GM12878 (cell line): ENCODE results near the gene BBLN. TPM values are rescaled to one million over a fixed set of nuclear protein-coding genes. Genes with fewer than 3 reads are reported as not detected.

ENCODE experiments used
- BHLHE40 ChIP-seq, 2 experiments: fragments of 450-650 bp in 1 of 2; IDR thresholded peaks; 2 replicates each; pipeline ENCODE4 v1.6.1; 2011 to 2017; ENCODE audit warnings: low read depth in 2 of 2, borderline replicate concordance in 1 of 2, improper control_type of control experiment in 1 of 2, low read length in 1 of 2, mild to moderate bottlenecking in 1 of 2
- CHD4 ChIP-seq: fragments of 200-600 bp; sonication (generic); IDR thresholded peaks from 2 replicates; pipeline ENCODE4 v1.6.1; 2016; ENCODE audit warnings: mild to moderate bottlenecking
- E2F4 ChIP-seq: IDR thresholded peaks from 2 replicates; pipeline ENCODE4 v1.6.1; 2012; ENCODE audit warnings: low read depth, low read length, improper control_type of control experiment
- EZH2 ChIP-seq: IDR thresholded peaks from 2 replicates; pipeline ENCODE4 v1.6.1; 2012; ENCODE audit warnings: low read depth, mild to moderate bottlenecking, control low read depth, inconsistent platforms, low read length, borderline replicate concordance; ENCODE audit not compliant: control insufficient read depth
- HDAC6 ChIP-seq: fragments of 200-600 bp; sonication (generic); IDR thresholded peaks from one replicate; pipeline ENCODE4 v1.8.0; 2017; ENCODE audit warnings: antibody characterized with exemption; ENCODE audit not compliant: unreplicated experiment
- KDM1A ChIP-seq: fragments of 200-600 bp; sonication (generic); IDR thresholded peaks from 2 replicates; pipeline ENCODE4 v1.6.1; 2016; ENCODE audit warnings: borderline replicate concordance
- MEF2B ChIP-seq: fragments of 450-650 bp; IDR thresholded peaks from 2 replicates; pipeline ENCODE4 v1.6.1; 2018; ENCODE audit warnings: mild to moderate bottlenecking, moderate library complexity; ENCODE audit not compliant: partially characterized antibody, poor library complexity, severe bottlenecking
- NBN ChIP-seq: fragments of 450-650 bp; IDR thresholded peaks from 2 replicates; pipeline ENCODE4 v1.6.1; 2016
- NFIC ChIP-seq: IDR thresholded peaks from 2 replicates; pipeline ENCODE4 v1.6.1; 2012; ENCODE audit warnings: low read depth, mild to moderate bottlenecking, inconsistent platforms, low read length, moderate library complexity
- NFYB ChIP-seq: IDR thresholded peaks from 2 replicates; pipeline ENCODE4 v1.6.1; 2011; ENCODE audit warnings: low read depth, mild to moderate bottlenecking, low read length, improper control_type of control experiment, moderate library complexity; ENCODE audit not compliant: insufficient read depth
- PAX8 ChIP-seq: fragments of 450-650 bp; IDR thresholded peaks from 2 replicates; pipeline ENCODE4 v1.6.1; 2017; ENCODE audit warnings: mild to moderate bottlenecking, moderate library complexity
- PRDM15 ChIP-seq: fragments of 450-650 bp; formaldehyde crosslinking; IDR thresholded peaks from 2 replicates; pipeline ENCODE4 v1.4.0; 2020; ENCODE audit warnings: mild to moderate bottlenecking, moderate library complexity
- SREBF1 ChIP-seq: IDR thresholded peaks from 2 replicates; pipeline ENCODE4 v1.6.1; 2012; ENCODE audit warnings: mild to moderate bottlenecking, low read length
- SREBF2 ChIP-seq: IDR thresholded peaks from 2 replicates; pipeline ENCODE4 v1.6.1; 2012; ENCODE audit warnings: mild to moderate bottlenecking, low read length
- SUPT20H ChIP-seq: IDR thresholded peaks from 2 replicates; pipeline ENCODE4 v1.6.1; 2011; ENCODE audit warnings: low read depth, mild to moderate bottlenecking, low read length, moderate library complexity, borderline replicate concordance; ENCODE audit not compliant: control insufficient read depth
- TAF1 ChIP-seq: IDR thresholded peaks from 2 replicates; pipeline ENCODE4 v1.6.1; 2011; ENCODE audit warnings: mild to moderate bottlenecking, low read depth, low read length, borderline replicate concordance
- TARDBP ChIP-seq: IDR thresholded peaks from 2 replicates; pipeline ENCODE4 v1.6.1; 2016; ENCODE audit warnings: borderline replicate concordance
- TCF7 ChIP-seq: IDR thresholded peaks from 2 replicates; pipeline ENCODE4 v1.6.1; 2014; ENCODE audit warnings: antibody characterized with exemption, borderline replicate concordance
- WRNIP1 ChIP-seq: IDR thresholded peaks from 2 replicates; pipeline ENCODE4 v1.6.1; 2011; ENCODE audit warnings: low read depth, low read length, improper control_type of control experiment, borderline replicate concordance
- ZBTB4 ChIP-seq: fragments of 450-650 bp; formaldehyde crosslinking; IDR thresholded peaks from 2 replicates; pipeline ENCODE4 v1.4.0; 2022; ENCODE audit warnings: mild to moderate bottlenecking, moderate library complexity
- ZNF217 ChIP-seq: fragments of 450-650 bp; IDR thresholded peaks from 2 replicates; pipeline ENCODE4 v1.6.1; 2017; ENCODE audit warnings: antibody characterized with exemption, mild to moderate bottlenecking
- ZNF384 ChIP-seq: IDR thresholded peaks from 2 replicates; pipeline ENCODE4 v1.6.1; 2012; ENCODE audit warnings: low read depth, mild to moderate bottlenecking, low read length, improper control_type of control experiment, borderline replicate concordance
- polyA plus RNA-seq, 11 experiments: library from polyadenylated mRNA; depleted of rRNA in 4 of 11; unstranded in 6 of 11; stranded (reverse) in 5 of 11; fragments of >200 nt; fragmentation: Nextera tagmentation in 4 of 11; fragmentation: Illumina TruSeq in 1 of 11; extraction: Ambion mirVana in 4 of 11; extraction: Trizol in 1 of 11; gene quantifications; 1 replicate in 1 of 11; 2 replicates in 10 of 11; pipeline versions ENCODE4 v1.2.1 to v1.2.3, GENCODE V29; 2011 to 2016; ENCODE audit warnings: inconsistent platforms in 2 of 11, missing spikeins in 2 of 11, low read depth in 1 of 11
- total RNA-seq, 4 experiments: library from RNA; depleted of rRNA in 3 of 4; stranded (reverse); fragments of >200 nt in 3 of 4; fragmentation: Illumina TruSeq in 1 of 4; extraction: Trizol in 1 of 4; gene quantifications; 2 replicates each; pipeline versions ENCODE4 v1.2.1 to v1.2.3, GENCODE V29; 2013 to 2021

BBLN gene
- total and polyA plus RNA-seq, 10 of the 15 experiments (the other 5 are each of a cell fraction or from before 2014, with no cell fraction given): 3.8 to 194 (median 66.2) TPM

- TF ChIP-seq KDM1A (no peak), NFIC (no peak), NFYB (no peak), ZNF217 (peak; percentile 70; the same call in 1 of the 2 replicates), PAX8 (no peak), ZNF384 (no peak), SREBF2 (no peak), PRDM15 (no peak), E2F4 (no peak), NBN (0 out of 2 replicates have a peak, but pooled peaks have one; percentile 23), TAF1 (peak; percentile 80), ZBTB4 (no peak), MEF2B (no peak), HDAC6 (no peak), SUPT20H (no peak), EZH2 (no peak), TCF7 (no peak), BHLHE40 (IDR thresholded peaks at IDR 0.05; ENCODE audit: borderline replicate concordance in 1 of 2, low read depth in 2 of 2, low read length in 1 of 2) (peak; percentile 53 to 89; a peak in 3 of 4 replicates), WRNIP1 (no peak), TARDBP (no peak), SREBF1 (no peak), CHD4 (no peak)
Observed at GRCh38 chr9:128191406-128192046, 31.5 kb downstream of the BBLN start, which contains the start of gene CIZ1 (continued).
